Rectal smooth muscle tissue (tissue), 1 donor: Measurements from ENCODE around the gene CTNNBL1.
A peak's percentile ranks its signal among the peaks of the same experiment; 100 is the strongest.
"Not testable (repeated sequence)": the region's sequence is repeated elsewhere in the genome, so short reads cannot be mapped to it uniquely, and the experiment has no call there.

Source experiments
- H3K27ac ChIP-seq: one replicate; pipeline ENCODE4 v1.7.0; 2013; ENCODE audit warnings: low read depth, low read length, inconsistent platforms
- H3K27me3 ChIP-seq: one replicate; pipeline ENCODE4 v1.7.0; 2013; ENCODE audit warnings: low read length; ENCODE audit not compliant: control insufficient read depth, insufficient read depth
- H3K36me3 ChIP-seq: one replicate; pipeline ENCODE4 v1.7.0; 2013; ENCODE audit warnings: low read length; ENCODE audit not compliant: control insufficient read depth, insufficient read depth
- H3K4me1 ChIP-seq: one replicate; pipeline ENCODE4 v1.7.0; 2013; ENCODE audit warnings: low read length; ENCODE audit not compliant: control insufficient read depth, insufficient read depth
- H3K4me3 ChIP-seq: one replicate; pipeline ENCODE4 v1.7.0; 2013; ENCODE audit warnings: low read length
- H3K9ac ChIP-seq: one replicate; pipeline ENCODE4 v1.7.0; 2013; ENCODE audit warnings: low read length

The CTNNBL1 gene

DNA sequence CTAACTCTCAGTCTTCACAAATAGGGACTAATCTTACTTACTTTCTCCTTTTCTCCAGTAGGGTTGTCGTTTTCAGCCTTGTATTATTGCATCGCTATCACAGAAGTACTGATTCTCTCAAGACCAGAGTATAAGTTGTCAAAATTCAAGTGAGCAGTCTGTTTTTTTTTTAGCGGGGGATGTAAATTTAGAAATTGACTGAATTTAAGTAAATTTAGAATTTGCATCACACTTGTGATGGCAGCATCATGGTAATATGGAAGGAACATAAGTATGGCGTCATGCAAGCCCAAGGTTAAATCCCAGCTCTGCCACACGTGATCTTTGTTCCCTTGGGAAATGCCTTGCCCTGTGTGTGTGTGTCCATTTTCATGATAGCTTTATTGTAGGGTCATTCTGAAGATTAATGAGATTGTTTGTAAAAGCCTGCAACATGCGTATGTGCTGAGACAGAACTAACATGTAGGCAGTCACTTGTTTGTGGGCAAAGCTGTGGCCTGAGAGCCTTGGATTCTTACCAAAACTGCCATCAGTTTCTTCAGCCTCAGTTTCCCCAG, 156.3 kb downstream of the CTNNBL1 start:
- H3K27me3 ChIP-seq, result no peaks in the 10 kb centered on the region
- no peak overlapping the region for H3K4me3 ChIP-seq
- H3K9ac ChIP-seq, result no peak overlapping the region
- no peak overlapping the region for H3K27ac ChIP-seq
- H3K4me1 ChIP-seq, result no peaks in the 10 kb centered on the region
- peaks cover 6% of the 10 kb centered on the region for H3K36me3 ChIP-seq

DNA sequence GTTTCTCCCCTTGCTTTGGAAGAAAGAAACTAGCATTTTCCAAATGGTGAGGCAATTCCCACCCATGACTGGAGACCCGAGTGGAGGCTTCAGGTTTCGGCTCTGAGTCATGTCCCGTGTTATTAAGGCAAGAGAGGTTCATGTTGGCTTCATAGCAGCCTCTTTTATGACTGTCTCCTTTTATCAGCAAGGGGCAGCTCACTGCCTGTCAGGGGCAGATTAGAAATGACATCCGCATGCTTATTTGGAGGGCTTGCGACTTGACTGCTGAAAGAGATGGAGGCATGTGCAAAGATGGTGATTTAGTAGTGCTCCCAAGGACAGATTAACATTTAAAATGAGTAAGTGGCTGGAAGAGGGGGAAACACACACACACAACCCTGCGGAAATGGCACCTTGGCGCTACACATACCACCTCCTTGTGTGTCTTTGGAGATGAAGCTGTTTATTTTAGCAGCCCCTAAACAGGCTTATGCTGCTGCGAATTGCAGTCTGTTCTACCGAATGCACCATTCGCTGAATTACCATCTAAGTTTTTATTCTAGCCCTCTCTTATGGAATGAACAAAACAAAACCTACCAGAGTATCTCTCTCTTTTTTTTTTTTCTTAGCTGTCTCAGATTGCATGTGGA, 157.0 kb downstream of the CTNNBL1 start:
- Histone ChIP-seq H3K9ac (no peak overlapping the region), H3K4me1 (no peaks in the 10 kb centered on the region), H3K27me3 (no peaks in the 10 kb centered on the region), H3K4me3 (no peak overlapping the region), H3K36me3 (peaks cover 6% of the 10 kb centered on the region), H3K27ac (no peak overlapping the region)

DNA sequence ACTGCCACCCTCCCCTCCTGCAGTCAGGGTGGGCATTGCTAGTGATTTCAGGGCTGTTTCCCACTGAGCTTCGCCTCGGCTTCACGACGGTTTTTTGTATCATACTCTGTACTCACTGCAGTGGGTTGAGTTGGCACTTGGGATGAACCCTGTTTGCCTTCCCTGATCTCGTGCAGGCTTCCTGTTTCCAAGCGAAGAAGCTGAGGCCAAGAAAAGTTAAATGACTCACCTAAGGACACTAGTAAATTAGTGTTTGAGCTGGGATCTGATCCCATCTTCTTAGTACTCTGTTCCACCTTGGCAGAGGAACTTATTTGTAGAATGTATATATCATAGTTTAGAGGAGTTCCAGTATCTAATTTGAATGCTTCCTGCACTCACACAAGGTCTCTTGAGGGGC, 158.8 kb downstream of the CTNNBL1 start:
- H3K4me1 ChIP-seq, result no peaks in the 10 kb centered on the region
- peaks cover 6% of the 10 kb centered on the region for H3K36me3 ChIP-seq
- no peak overlapping the region for H3K27ac ChIP-seq
- H3K4me3 ChIP-seq, result no peak overlapping the region
- no peaks in the 10 kb centered on the region for H3K27me3 ChIP-seq
- no peak overlapping the region for H3K9ac ChIP-seq

DNA sequence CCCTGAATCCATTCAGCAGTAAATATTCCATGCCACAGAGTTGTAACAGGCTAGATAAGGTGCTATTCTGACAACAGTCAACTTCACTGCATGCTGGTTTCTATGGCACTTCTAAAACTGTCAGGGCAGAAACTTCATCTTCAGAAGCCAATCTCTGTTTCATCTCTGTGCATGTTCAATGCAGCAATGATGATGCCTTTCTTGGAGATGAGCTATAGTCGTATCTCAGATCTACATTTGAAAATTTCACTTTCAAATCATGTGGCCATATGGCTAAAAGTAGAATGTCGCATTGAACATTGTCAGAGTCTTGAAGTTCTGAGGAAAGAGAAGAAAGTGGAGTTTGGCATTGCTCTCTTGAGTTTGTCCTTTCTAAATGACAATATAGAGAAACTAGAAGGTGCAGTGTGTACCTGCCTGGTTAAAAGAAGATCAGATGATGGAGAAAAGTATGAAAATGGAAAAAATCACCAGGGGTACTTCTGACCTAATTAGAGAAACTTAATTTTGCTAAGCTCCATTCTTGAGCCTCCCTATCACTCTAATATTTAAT, 160.1 kb downstream of the CTNNBL1 start:
- Histone ChIP-seq H3K27me3 (no peaks in the 10 kb centered on the region), H3K27ac (no peak overlapping the region), H3K36me3 (peaks cover 6% of the 10 kb centered on the region), H3K4me3 (no peak overlapping the region), H3K9ac (no peak overlapping the region), H3K4me1 (no peaks in the 10 kb centered on the region)

DNA sequence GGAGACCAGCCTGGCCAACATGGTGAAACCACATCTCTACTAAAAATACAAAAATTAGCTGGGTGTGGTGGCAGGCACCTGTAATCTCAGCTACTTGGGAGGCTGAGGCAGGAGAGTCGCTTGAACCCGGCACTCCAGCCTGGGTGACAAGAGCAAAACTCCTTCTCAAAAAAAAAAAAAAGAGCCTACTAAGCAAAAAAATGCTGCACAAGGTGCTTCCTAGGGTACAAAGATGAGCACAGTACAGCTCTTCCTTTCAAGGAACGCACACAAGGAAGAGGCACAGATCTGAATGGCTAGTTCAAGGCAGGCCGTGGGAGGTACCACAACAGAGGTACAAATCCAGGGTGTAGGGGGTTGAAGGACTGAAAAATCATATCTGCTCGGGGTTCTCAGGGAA, 162.2 kb downstream of the CTNNBL1 start:
- not testable (repeated sequence) for H3K4me1 ChIP-seq, H3K27ac ChIP-seq, H3K4me3 ChIP-seq, H3K27me3 ChIP-seq, H3K9ac ChIP-seq
- H3K36me3 ChIP-seq, result peaks cover 12% of the 10 kb centered on the region

DNA sequence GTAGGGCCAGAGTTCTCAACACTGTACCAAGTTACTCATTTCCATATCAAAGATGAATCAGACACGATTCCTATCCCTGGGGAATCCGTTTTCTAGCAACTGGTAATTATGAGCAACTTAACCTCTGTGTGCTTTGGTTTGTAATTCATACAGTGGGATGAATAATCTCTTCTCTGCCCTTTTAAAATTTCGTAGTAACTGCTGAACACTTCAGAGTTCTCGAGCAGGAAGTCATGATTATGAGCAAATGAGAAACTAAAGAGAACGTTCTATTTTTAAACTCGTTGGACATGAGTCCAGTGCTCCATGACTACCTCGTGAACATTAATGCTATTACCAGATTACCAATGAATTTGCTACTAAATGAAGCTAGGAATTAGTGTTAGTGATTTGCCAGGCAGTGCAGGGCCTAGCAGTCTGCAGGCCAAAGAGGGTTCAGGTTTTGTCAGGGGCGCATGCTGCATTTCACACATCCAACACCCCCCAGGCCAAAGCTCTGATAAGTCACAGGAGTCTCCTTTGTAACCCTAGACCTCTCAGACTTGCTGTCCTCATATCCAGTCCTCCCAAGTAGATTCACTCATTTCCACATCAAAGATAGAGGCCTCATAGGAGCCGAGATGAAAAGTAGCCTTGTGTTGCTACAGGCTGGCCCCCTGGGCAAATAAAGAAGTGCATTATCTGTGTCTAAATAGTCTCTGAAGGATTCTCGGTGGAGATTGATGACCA, 163.3 kb downstream of the CTNNBL1 start:
- H3K36me3 ChIP-seq, result peaks cover 23% of the 10 kb centered on the region
- H3K9ac ChIP-seq, result no peak overlapping the region
- H3K4me3 ChIP-seq, result no peak overlapping the region
- H3K27ac ChIP-seq, result no peak overlapping the region
- no peaks in the 10 kb centered on the region for H3K27me3 ChIP-seq
- no peaks in the 10 kb centered on the region for H3K4me1 ChIP-seq

DNA sequence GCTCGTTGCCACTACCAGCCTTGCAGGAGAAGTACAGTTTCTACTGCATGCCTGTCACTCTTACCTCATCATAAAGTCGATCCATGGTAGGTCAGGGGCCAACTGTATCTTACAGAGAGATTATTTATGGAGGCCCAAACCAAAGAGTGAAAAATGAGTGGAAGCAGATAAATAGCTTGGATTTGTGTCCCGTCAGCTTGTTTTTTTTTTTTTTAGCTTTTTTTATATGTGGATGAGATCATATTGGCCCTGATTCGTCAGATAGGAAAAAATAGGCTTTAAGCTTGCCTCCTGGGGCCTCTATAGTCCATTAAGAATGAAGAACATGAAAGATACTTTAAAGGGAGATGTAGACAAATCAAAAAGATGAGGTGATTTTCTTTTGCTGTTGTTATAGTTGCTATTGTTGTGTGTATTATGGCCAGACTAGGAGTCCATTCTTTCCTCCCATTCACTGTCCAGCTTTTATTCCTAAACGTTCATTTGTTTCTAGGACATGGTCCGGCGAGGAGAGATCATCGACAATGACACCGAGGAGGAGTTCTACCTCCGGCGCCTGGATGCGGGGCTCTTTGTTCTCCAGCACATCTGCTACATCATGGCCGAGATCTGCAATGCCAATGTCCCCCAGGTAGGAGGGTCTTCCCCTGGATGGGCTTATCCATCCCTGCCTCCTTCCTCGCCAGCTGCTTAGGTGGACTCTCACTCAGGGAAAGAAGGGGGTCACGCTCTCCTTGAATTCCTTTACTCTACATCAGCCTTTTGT, 165.8 kb downstream of the CTNNBL1 start:
- Histone ChIP-seq H3K4me1 (no peaks in the 10 kb centered on the region), H3K27ac (no peak overlapping the region), H3K36me3 (peaks cover 19% of the 10 kb centered on the region), H3K4me3 (no peak overlapping the region), H3K27me3 (no peaks in the 10 kb centered on the region), H3K9ac (no peak overlapping the region)

DNA sequence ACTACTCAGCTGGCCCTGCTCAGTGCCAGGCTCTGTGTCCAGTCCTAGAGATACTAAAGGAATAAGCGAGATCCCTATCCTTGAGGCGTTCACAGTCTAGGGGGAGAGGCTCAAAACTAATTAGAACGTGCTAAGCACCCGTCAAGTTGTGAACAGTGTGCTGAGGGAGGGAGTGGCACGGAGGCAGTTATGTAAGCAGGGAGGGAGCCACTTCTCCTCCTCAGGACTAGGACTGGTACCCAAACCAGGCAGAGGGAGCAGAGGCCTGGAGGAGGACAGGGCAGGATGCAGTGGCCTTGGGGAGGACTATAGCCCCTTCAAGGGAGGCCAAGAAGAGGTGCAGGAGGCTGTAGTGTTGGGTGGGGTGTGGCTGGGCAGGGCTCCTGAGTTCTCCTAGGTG, 169.5 kb downstream of the CTNNBL1 start:
- no peak overlapping the region for H3K4me3 ChIP-seq
- H3K27ac ChIP-seq, result no peak overlapping the region
- peaks cover 20% of the 10 kb centered on the region for H3K4me1 ChIP-seq
- H3K36me3 ChIP-seq, result peaks cover 21% of the 10 kb centered on the region
- H3K27me3 ChIP-seq, result no peaks in the 10 kb centered on the region
- H3K9ac ChIP-seq, result no peak overlapping the region

DNA sequence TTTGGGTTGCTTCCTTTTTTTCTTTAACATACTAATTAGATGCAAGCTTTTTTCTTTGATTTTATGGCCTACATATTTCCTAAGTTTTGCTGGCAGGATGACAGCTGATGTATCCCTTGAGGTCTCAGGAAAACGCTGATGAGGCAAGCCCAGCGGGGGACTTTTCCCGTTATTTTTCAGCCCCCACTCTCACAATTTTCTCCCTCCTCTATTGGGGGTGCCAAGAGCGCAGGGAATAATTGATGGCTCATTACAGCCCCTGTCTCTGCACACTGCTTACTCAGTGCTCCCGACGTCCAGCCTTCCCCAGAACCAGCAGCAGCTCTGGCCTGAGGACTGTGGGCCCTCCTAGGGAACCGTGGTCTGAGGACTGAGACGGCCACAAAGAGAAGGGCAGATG, 170.5 kb downstream of the CTNNBL1 start:
- Histone ChIP-seq H3K27ac (no peak overlapping the region), H3K9ac (no peak overlapping the region), H3K36me3 (peaks cover 23% of the 10 kb centered on the region), H3K4me1 (peaks cover 26% of the 10 kb centered on the region), H3K4me3 (no peak overlapping the region), H3K27me3 (no peaks in the 10 kb centered on the region)

DNA sequence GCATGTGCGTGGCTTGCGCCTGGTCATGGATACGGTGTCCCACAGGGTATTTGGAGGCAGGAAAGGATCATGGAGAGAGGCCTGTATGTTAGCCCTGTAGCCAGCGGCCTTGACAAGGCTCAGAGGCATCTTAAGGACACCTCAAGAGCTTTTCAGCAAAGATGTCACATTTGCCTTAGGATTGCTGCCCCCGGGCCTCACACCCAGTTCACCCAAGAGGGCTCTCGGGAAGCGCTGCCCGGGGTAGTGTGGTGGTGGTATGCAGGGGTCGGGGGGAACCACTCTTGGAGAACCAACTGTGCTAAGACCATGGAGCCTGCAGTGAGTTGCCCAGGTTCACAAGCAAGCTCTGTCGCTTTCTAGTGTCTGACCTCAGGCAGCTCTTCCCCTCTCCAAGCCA, 172.2 kb downstream of the CTNNBL1 start:
- Histone ChIP-seq H3K27ac (peak overlapping the region; percentile 77), H3K9ac (no peak overlapping the region), H3K27me3 (no peaks in the 10 kb centered on the region), H3K4me3 (no peak overlapping the region), H3K4me1 (peaks cover 29% of the 10 kb centered on the region), H3K36me3 (peaks cover 17% of the 10 kb centered on the region)

DNA sequence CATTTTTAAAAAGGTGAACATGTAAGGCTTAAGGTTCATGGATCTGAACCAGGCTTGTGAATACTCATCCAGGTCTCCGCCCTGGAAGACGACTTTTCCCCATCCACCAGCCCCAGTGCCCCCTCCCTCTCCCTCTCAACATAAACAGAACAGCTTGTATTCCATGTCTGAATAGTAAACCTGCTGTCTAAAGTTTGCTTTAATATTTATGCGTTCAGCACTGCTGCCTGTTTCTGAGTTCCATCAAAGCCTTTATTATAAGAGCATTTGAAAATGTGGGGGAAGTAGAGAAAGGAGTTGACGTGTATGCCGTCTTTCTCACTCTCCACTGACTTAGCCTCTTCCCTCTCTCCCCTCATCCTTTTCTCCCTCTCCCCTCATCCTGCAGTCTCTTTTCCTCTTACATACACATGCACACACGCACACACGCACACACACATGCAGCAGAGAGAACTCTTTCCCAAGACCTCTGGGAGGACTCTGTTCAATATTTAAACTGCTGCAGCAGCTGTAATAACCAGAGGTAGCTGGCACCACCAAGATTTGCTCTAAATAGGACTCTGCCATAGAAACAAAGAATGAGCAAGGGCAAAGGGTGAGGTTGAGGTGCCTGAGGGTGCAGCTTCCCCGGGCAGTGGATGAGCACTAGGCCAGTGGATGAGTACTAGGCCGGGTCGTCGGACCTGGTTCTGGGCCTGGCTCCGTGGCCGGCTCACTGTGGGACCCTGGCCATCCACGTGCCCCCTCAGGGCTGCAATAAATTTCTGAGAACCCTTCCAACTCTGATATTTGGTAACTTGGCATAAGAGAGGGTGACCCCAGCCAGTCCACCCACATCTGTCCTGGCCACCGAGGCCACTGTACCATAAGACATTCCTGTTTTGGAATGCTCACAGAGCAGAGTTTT, 173.7 kb downstream of the CTNNBL1 start:
- no peak overlapping the region for H3K4me3 ChIP-seq
- no peaks in the 10 kb centered on the region for H3K27me3 ChIP-seq
- peak overlapping the region; percentile 77 for H3K27ac ChIP-seq
- H3K9ac ChIP-seq, result no peak overlapping the region
- peaks cover 29% of the 10 kb centered on the region for H3K4me1 ChIP-seq
- H3K36me3 ChIP-seq, result peaks cover 7% of the 10 kb centered on the region
